Measurements from ENCODE around the gene SH3PXD2A. TPM values are rescaled to one million over a fixed set of nuclear protein-coding genes. Genes with fewer than 3 reads are reported as not detected.
A peak's percentile ranks its signal among the peaks of the same experiment; 100 is the strongest.

SH3PXD2A gene
- total and polyA plus RNA-seq, 9 of the 15 experiments (the other 6 are each of a cell fraction or from before 2014, with no cell fraction given), result 0.41 to 9.3 (median 2.5) TPM

GRCh38 chr10:103618575-103619423 lies 236.6 kb downstream of the SH3PXD2A start (continued):
- TF ChIP-seq ZNF212 (CRISPR knock-in tag; IDR thresholded peaks at IDR 0.05) (no peak), SIRT6 (IDR thresholded peaks at IDR 0.05; ENCODE audit: low read depth, low read length) (no peak), ZNF780A (CRISPR knock-in tag; IDR thresholded peaks at IDR 0.05) (no peak), MECOM (CRISPR knock-in tag; IDR thresholded peaks at IDR 0.05) (no peak), HMG20B (CRISPR knock-in tag; IDR thresholded peaks at IDR 0.05) (no peak), FOXK1 (CRISPR knock-in tag; IDR thresholded peaks at IDR 0.05; ENCODE audit: borderline replicate concordance) (no peak), ZNF217 (CRISPR knock-in tag; IDR thresholded peaks at IDR 0.05) (no peak), ZNF717 (CRISPR knock-in tag; IDR thresholded peaks at IDR 0.05) (no peak), CBFB (CRISPR knock-in tag; IDR thresholded peaks at IDR 0.05) (no peak), KLF6 (CRISPR knock-in tag; IDR thresholded peaks at IDR 0.05; ENCODE audit: borderline replicate concordance) (peak; percentile 31; the same call in 1 of the 2 replicates), ZNF511 (CRISPR knock-in tag; IDR thresholded peaks at IDR 0.05) (no peak), C11orf30 (IDR thresholded peaks at IDR 0.05; ENCODE audit: low read depth) (no peak), EWSR1 (IDR thresholded peaks at IDR 0.05; ENCODE audit: borderline replicate concordance, low read depth, partially characterized antibody) (no peak), HOMEZ (CRISPR knock-in tag; IDR thresholded peaks at IDR 0.05) (no peak), MCM2 (IDR thresholded peaks at IDR 0.05; ENCODE audit: low read depth) (no peak), SNRNP70 (optimal IDR thresholded peaks at IDR 0.05; ENCODE audit: low read depth, low read length) (no peak), ARID1B (IDR thresholded peaks at IDR 0.05) (peak; percentile 96), ZNF280A (IDR thresholded peaks at IDR 0.05; ENCODE audit: low read depth, partially characterized antibody) (no peak), GATAD2A (IDR thresholded peaks at IDR 0.05) (peak; percentile 40; the same call in 1 of the 2 replicates), HNRNPL (IDR thresholded peaks at IDR 0.05; ENCODE audit: low read depth, low read length) (0 out of 2 replicates have a peak, but pooled peaks have one; percentile 52), SRSF3 (IDR thresholded peaks at IDR 0.05; ENCODE audit: insufficient read depth, low read length) (no peak), POLR2G (IDR thresholded peaks at IDR 0.05; ENCODE audit: low read depth, low read length) (0 out of 2 replicates have a peak, but pooled peaks have one; percentile 34), ATF2 (CRISPR knock-in tag; IDR thresholded peaks at IDR 0.05) (no peak)
- TF ChIP-seq, protein P1, sequence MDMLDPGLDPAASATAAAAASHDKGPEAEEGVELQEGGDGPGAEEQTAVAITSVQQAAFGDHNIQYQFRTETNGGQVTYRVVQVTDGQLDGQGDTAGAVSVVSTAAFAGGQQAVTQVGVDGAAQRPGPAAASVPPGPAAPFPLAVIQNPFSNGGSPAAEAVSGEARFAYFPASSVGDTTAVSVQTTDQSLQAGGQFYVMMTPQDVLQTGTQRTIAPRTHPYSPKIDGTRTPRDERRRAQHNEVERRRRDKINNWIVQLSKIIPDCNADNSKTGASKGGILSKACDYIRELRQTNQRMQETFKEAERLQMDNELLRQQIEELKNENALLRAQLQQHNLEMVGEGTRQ (CRISPR knock-in tag; IDR thresholded peaks at IDR 0.05), result no peak

All from K562 (cell line).